Measurements from ENCODE around the gene PARVA.

DNA sequence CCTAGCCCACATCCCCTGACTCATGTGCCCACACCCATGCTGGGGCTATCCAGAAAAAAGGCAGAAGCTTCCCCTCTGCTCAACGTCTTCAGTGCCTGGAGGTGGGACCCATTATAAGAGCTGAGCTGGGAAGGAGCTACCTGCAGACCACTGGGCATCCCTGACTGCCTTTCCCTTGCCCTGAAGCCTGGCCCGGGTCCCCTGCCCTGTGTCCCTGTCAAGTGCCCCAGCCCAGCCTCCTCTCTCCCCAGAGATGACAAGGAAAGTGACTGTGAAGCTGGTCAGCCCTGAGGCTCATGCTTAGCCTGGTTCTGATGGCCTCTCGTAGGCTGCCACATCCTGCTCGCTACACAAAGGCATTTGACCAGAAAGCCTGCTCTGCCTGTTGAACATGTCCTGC, 140.4 kb downstream of the PARVA start:
- TF ChIP-seq TAF1 (IDR thresholded peaks at IDR 0.05; ENCODE audit: borderline replicate concordance, insufficient read depth, low read length) = no peak
- TF ChIP-seq SIN3A (IDR thresholded peaks at IDR 0.05; ENCODE audit: borderline replicate concordance, insufficient read depth, low read length) = no peak
